ENCODE results near the gene AGO3. TPM values are rescaled to one million over a fixed set of nuclear protein-coding genes. Genes with fewer than 3 reads are reported as not detected.

AGO3 gene
- total and polyA plus RNA-seq, 2 of the 13 experiments (the other 11 are each of a cell fraction or from before 2014, with no cell fraction given), result 21.2 to 27.1 TPM

DNA sequence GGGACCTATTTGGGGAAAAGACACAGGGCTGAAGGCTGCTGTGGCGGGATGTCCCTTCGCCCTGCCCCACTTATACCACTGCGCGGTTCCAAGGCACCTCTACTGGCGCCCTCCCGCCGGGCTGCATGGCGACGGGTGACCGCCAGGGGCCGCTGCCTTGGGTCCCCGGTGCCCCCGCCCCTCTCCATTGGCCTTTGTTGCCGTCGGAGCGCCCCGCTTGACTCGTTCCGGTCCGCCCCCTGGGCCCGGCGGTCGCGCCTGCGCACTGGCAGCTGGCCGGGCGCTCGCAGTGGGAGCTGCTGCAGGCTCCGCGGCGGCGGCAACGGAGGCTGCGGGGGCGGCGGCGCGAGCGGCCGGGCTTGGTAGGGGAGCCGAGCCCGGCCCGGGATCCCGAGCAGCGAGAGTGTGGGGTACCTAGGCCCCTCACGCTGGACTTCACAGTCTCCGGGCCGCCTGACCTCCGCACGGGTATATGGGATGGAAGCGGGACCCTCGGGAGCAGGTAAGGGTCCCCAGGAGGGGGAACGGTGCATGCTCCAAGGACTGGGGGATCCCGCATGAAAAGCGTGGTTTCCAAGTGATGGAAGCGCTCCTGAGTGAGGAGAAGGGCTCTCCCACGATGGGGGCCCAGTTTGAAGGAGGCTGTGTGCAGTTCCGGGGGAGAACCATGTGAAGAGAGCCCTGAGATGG lies 47.8 kb upstream of the AGO3 start, which contains the start of gene AGO1 (continued):
- TF ChIP-seq AKNA (CRISPR knock-in tag; IDR thresholded peaks at IDR 0.05; ENCODE audit: borderline replicate concordance), result no peak
- peak; percentile 56; the same call in 1 of the 2 replicates for TF ChIP-seq YEATS2 (CRISPR knock-in tag; IDR thresholded peaks at IDR 0.05; ENCODE audit: borderline replicate concordance)
- TF ChIP-seq, protein P1, sequence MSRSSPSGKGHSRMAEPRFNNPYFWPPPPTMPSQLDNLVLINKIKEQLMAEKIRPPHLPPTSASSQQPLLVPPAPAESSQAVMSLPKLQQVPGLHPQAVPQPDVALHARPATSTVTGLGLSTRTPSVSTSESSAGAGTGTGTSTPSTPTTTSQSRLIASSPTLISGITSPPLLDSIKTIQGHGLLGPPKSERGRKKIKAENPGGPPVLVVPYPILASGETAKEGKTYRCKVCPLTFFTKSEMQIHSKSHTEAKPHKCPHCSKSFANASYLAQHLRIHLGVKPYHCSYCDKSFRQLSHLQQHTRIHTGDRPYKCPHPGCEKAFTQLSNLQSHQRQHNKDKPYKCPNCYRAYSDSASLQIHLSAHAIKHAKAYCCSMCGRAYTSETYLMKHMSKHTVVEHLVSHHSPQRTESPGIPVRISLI (CRISPR knock-in tag; IDR thresholded peaks at IDR 0.05; ENCODE audit: borderline replicate concordance), result no peak; the same call in 1 of the 2 replicates
- TF ChIP-seq, protein P2, sequence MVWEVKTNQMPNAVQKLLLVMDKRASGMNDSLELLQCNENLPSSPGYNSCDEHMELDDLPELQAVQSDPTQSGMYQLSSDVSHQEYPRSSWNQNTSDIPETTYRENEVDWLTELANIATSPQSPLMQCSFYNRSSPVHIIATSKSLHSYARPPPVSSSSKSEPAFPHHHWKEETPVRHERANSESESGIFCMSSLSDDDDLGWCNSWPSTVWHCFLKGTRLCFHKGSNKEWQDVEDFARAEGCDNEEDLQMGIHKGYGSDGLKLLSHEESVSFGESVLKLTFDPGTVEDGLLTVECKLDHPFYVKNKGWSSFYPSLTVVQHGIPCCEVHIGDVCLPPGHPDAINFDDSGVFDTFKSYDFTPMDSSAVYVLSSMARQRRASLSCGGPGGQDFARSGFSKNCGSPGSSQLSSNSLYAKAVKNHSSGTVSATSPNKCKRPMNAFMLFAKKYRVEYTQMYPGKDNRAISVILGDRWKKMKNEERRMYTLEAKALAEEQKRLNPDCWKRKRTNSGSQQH (CRISPR knock-in tag; IDR thresholded peaks at IDR 0.05; ENCODE audit: low read depth), result no peak
- no peak for TF ChIP-seq LRRFIP1 (CRISPR knock-in tag; conservative IDR thresholded peaks at IDR 0.05)
- no peak; the same call in none of the 2 replicates for TF ChIP-seq AKAP8 (CRISPR knock-in tag; IDR thresholded peaks at IDR 0.05)
- TF ChIP-seq PAF1 (CRISPR knock-in tag; IDR thresholded peaks at IDR 0.05), result no peak
- TF ChIP-seq NR2F1 (CRISPR knock-in tag; IDR thresholded peaks at IDR 0.05), result no peak
- no peak; the same call in 1 of the 2 replicates for TF ChIP-seq MYNN (CRISPR knock-in tag; IDR thresholded peaks at IDR 0.05; ENCODE audit: low read depth)
- no peak for TF ChIP-seq CCDC6 (CRISPR knock-in tag; IDR thresholded peaks at IDR 0.05)
- no peak; the same call in 1 of the 2 replicates for TF ChIP-seq DNMT3B (CRISPR knock-in tag; conservative IDR thresholded peaks at IDR 0.05)
- peak; percentile 39; the same call in 1 of the 2 replicates for TF ChIP-seq ZNF232 (CRISPR knock-in tag; IDR thresholded peaks at IDR 0.05; ENCODE audit: borderline replicate concordance)
- no peak for TF ChIP-seq THRA (CRISPR knock-in tag; IDR thresholded peaks at IDR 0.05; ENCODE audit: borderline replicate concordance)
- peak in 1 of 2 experiments; percentile 32; a peak in 1 of 4 replicates for TF ChIP-seq KLF16 (CRISPR knock-in tag; IDR thresholded peaks at IDR 0.05)
- TF ChIP-seq ZNF431 (CRISPR knock-in tag; IDR thresholded peaks at IDR 0.05; ENCODE audit: borderline replicate concordance, low read depth), result no peak
